ENCODE data around the gene BCL11B. TPM values are rescaled to one million over a fixed set of nuclear protein-coding genes. Genes with fewer than 3 reads are reported as not detected.

The BCL11B gene
- total RNA-seq, 1 experiment from 2014 or later: 80.6 TPM

GRCh38 chr14:99317231-99318090 is 45.5 kb upstream of the BCL11B start:
- H3K9me3 ChIP-seq (ENCODE audit: low read depth, low read length, poor library complexity, severe bottlenecking): no peaks in the 10 kb centered on the region
- H3K36me3 ChIP-seq (ENCODE audit: insufficient read depth, low read length, poor library complexity, severe bottlenecking): no peaks in the 10 kb centered on the region
- CTCF ChIA-PET: no interaction called here
- POLR2A ChIA-PET (ENCODE audit: low non-redundant PET): no interaction called here
- BruUV-seq (replicated peaks): no TSS peak
- no peak for DNase-seq (ENCODE audit: low spot score)
- intact Hi-C loops (cut with micrococcal nuclease; ENCODE audit: unreplicated experiment): no loop called here
- no peak overlapping the region for H3K4me3 ChIP-seq (ENCODE audit: low read depth, low read length, poor library complexity, severe bottlenecking)
- no peak for TF ChIP-seq CTCF (conservative IDR thresholded peaks at IDR 0.05; ENCODE audit: low read depth, low read length)
- no peak for TF ChIP-seq EZH2 (IDR thresholded peaks at IDR 0.05; ENCODE audit: borderline replicate concordance, low read depth, low read length, poor library complexity, severe bottlenecking)
- no peaks in the 10 kb centered on the region for H3K4me1 ChIP-seq (ENCODE audit: insufficient read depth, low read length, poor library complexity, severe bottlenecking)
- no peak overlapping the region for H3K27ac ChIP-seq (ENCODE audit: low read depth, low read length, poor library complexity, severe bottlenecking)
- no peaks in the 10 kb centered on the region for H3K27me3 ChIP-seq (replicated peaks; ENCODE audit: insufficient read depth, low read depth, low read length, poor library complexity)

- TF ChIP-seq EZH2 (IDR thresholded peaks at IDR 0.05; ENCODE audit: borderline replicate concordance, low read depth, low read length, poor library complexity, severe bottlenecking) (no peak), CTCF (conservative IDR thresholded peaks at IDR 0.05; ENCODE audit: low read depth, low read length) (no peak)
- intact Hi-C loops (cut with micrococcal nuclease; ENCODE audit: unreplicated experiment): no loop called here
- Histone ChIP-seq H3K4me3 (ENCODE audit: low read depth, low read length, poor library complexity, severe bottlenecking) (no peak overlapping the region), H3K9me3 (ENCODE audit: low read depth, low read length, poor library complexity, severe bottlenecking) (no peaks in the 10 kb centered on the region), H3K36me3 (ENCODE audit: insufficient read depth, low read length, poor library complexity, severe bottlenecking) (no peaks in the 10 kb centered on the region), H3K27me3 (replicated peaks; ENCODE audit: insufficient read depth, low read depth, low read length, poor library complexity) (no peaks in the 10 kb centered on the region), H3K27ac (ENCODE audit: low read depth, low read length, poor library complexity, severe bottlenecking) (no peak overlapping the region), H3K4me1 (ENCODE audit: insufficient read depth, low read length, poor library complexity, severe bottlenecking) (no peaks in the 10 kb centered on the region)
- no TSS peak for BruUV-seq (replicated peaks)
- CTCF ChIA-PET: no interaction called here
- DNase-seq (ENCODE audit: low spot score): no peak
- POLR2A ChIA-PET (ENCODE audit: low non-redundant PET): no interaction called here
These were observed 44.5 kb upstream of the BCL11B start for GRCh38 chr14:99316281-99317163.

- no peak for DNase-seq (ENCODE audit: low spot score)
- ChIA-PET CTCF (no interaction called here), POLR2A (ENCODE audit: low non-redundant PET) (no interaction called here)
- Histone ChIP-seq H3K27me3 (replicated peaks; ENCODE audit: insufficient read depth, low read depth, low read length, poor library complexity) (no peaks in the 10 kb centered on the region), H3K4me1 (ENCODE audit: insufficient read depth, low read length, poor library complexity, severe bottlenecking) (no peaks in the 10 kb centered on the region), H3K4me3 (ENCODE audit: low read depth, low read length, poor library complexity, severe bottlenecking) (no peak overlapping the region), H3K9me3 (ENCODE audit: low read depth, low read length, poor library complexity, severe bottlenecking) (no peaks in the 10 kb centered on the region), H3K36me3 (ENCODE audit: insufficient read depth, low read length, poor library complexity, severe bottlenecking) (no peaks in the 10 kb centered on the region), H3K27ac (ENCODE audit: low read depth, low read length, poor library complexity, severe bottlenecking) (no peak overlapping the region)
- intact Hi-C loops (cut with micrococcal nuclease; ENCODE audit: unreplicated experiment): no loop called here
- no peak for TF ChIP-seq CTCF (conservative IDR thresholded peaks at IDR 0.05; ENCODE audit: low read depth, low read length)
- TF ChIP-seq EZH2 (IDR thresholded peaks at IDR 0.05; ENCODE audit: borderline replicate concordance, low read depth, low read length, poor library complexity, severe bottlenecking): no peak
- BruUV-seq (replicated peaks): no TSS peak
These were observed 43.2 kb upstream of the BCL11B start for GRCh38 chr14:99315197-99315596.

Measured in A673 (cell line).